GM19455 (cell line): Measurements from ENCODE around the gene CEP85.
"Not testable (repeated sequence)": the region's sequence is repeated elsewhere in the genome, so short reads cannot be mapped to it uniquely, and the experiment has no call there.

ENCODE experiments used
- ATAC-seq: cut with Tn5 transposase; IDR thresholded peaks from one replicate; pipeline ENCODE4 v1.9.1; 2021; ENCODE audit not compliant: unreplicated experiment

The CEP85 gene

GRCh38 chr1:26220199-26220912 is 13.6 kb upstream of the CEP85 start:
- ATAC-seq = no peak

GRCh38 chr1:26221094-26221493 is 12.9 kb upstream of the CEP85 start:
- no peak for ATAC-seq

GRCh38 chr1:26224606-26225005 is 9.4 kb upstream of the CEP85 start:
- ATAC-seq = no peak

GRCh38 chr1:26225033-26225831 is 8.8 kb upstream of the CEP85 start:
- ATAC-seq = no peak

GRCh38 chr1:26230682-26231081 is 3.3 kb upstream of the CEP85 start:
- ATAC-seq = not testable (repeated sequence)

GRCh38 chr1:26234644-26235370 is 807 bp downstream of the CEP85 start:
- ATAC-seq = no peak

- ATAC-seq = no peak
These were observed 3.4 kb downstream of the CEP85 start for GRCh38 chr1:26237230-26237966.

GRCh38 chr1:26239936-26240335 is 5.9 kb downstream of the CEP85 start:
- no peak for ATAC-seq

- ATAC-seq = no peak
These were observed 18.7 kb downstream of the CEP85 start for GRCh38 chr1:26252718-26253117.

- no peak for ATAC-seq
These were observed 20.4 kb downstream of the CEP85 start for GRCh38 chr1:26254404-26254803.

GRCh38 chr1:26257222-26257621 is 23.2 kb downstream of the CEP85 start:
- ATAC-seq = no peak

- ATAC-seq = no peak
These were observed 25.0 kb downstream of the CEP85 start for GRCh38 chr1:26259005-26259404.

GRCh38 chr1:26259578-26259977 is 25.6 kb downstream of the CEP85 start:
- ATAC-seq = no peak

- ATAC-seq = no peak
These were observed 29.2 kb downstream of the CEP85 start for GRCh38 chr1:26263212-26263611.

- no peak for ATAC-seq
These were observed 31.4 kb downstream of the CEP85 start for GRCh38 chr1:26265405-26265804.

GRCh38 chr1:26268290-26269197 is 34.5 kb downstream of the CEP85 start:
- no peak for ATAC-seq

GRCh38 chr1:26269198-26269550 is 35.2 kb downstream of the CEP85 start:
- no peak for ATAC-seq

GRCh38 chr1:26274801-26275425 is 40.9 kb downstream of the CEP85 start:
- no peak for ATAC-seq

GRCh38 chr1:26275580-26276431 is 41.8 kb downstream of the CEP85 start:
- no peak for ATAC-seq
